Measurements from ENCODE around the gene TTC7B. TPM values are rescaled to one million over a fixed set of nuclear protein-coding genes. Genes with fewer than 3 reads are reported as not detected.

TTC7B gene
- total RNA-seq, 1 experiment from 2014 or later, result 70.6 TPM

- ATAC-seq, result no peak
Measured at GRCh38 chr14:90739318-90740068, 76.7 kb downstream of the TTC7B start.

DNA sequence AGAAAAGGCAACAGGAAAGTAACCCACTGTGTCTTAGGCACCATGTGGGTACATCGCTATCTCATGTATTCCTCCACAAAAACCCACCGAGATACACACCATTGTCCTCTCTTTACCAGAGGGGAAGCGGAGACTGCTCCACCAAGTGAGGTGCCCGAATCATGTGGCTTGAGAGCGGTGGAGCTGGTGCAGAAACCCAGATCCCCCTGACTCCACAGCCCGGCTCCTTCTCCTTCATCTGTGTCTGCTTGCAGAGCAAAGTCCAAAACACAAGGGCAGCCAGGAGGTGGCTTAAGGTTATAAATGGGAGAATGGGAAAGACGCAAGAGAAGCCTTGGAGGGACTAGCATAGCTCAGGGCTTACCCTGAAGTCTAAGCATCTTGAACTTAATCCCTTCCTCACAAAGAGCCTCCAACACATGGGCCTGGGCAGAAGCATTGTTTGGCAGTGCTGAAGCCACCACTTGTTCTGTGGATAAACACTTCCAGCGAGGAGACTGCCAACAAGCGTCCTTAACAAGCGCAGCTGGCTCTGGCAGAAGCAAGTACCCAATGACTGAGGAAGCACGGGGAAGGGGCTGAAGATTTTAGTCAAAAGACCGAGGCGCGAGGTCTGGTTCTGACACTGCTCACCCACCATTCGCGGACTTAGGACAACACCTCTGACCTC, 83.0 kb downstream of the TTC7B start:
- RAD21 ChIA-PET (ENCODE audit: low non-redundant PET in 1 of 2, low total read pairs in 2 of 2, uncharacterized antibody in 2 of 2, unreplicated experiment in 2 of 2), result no interaction called here
- CTCF ChIA-PET, result no interaction called here
- H3K79me2 ChIP-seq (ENCODE audit: insufficient read depth, low read length), result no peaks in the 10 kb centered on the region
- POLR2A ChIA-PET, result no interaction called here
- DNase-seq (ENCODE audit: low read depth, low spot score) (no peak), ATAC-seq (no peak)
- H3K4me3 ChIP-seq (replicated peaks in 1 of 2; ENCODE audit: low read depth in 1 of 2, low read length in 2 of 2), result no peak overlapping the region
- BruUV-seq (replicated peaks), result no TSS peak
- intact Hi-C loops (cut with micrococcal nuclease), result no loop called here
- no peak overlapping the region for H3K4me2 ChIP-seq (ENCODE audit: low read length)
- no peak overlapping the region for H3K27ac ChIP-seq (ENCODE audit: low read depth, low read length)
- H3K9ac ChIP-seq (ENCODE audit: low read length), result no peak overlapping the region
- H3K36me3 ChIP-seq (ENCODE audit: control insufficient read depth in 1 of 2, insufficient read depth in 2 of 2, low read length in 2 of 2), result no peaks in the 10 kb centered on the region
- no peaks in the 10 kb centered on the region for H3K27me3 ChIP-seq (ENCODE audit: insufficient read depth, low read length)
- TF ChIP-seq, protein P1, sequence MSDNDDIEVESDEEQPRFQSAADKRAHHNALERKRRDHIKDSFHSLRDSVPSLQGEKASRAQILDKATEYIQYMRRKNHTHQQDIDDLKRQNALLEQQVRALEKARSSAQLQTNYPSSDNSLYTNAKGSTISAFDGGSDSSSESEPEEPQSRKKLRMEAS (IDR thresholded peaks at IDR 0.05), result no peak
- TF ChIP-seq ZBTB33 (IDR thresholded peaks at IDR 0.05; ENCODE audit: extremely low read depth, insufficient replicate concordance, low read length) (no peak), POLR2AphosphoS5 (IDR thresholded peaks at IDR 0.05; ENCODE audit: low read depth, low read length) (no peak)
- TF ChIP-seq, protein P2, sequence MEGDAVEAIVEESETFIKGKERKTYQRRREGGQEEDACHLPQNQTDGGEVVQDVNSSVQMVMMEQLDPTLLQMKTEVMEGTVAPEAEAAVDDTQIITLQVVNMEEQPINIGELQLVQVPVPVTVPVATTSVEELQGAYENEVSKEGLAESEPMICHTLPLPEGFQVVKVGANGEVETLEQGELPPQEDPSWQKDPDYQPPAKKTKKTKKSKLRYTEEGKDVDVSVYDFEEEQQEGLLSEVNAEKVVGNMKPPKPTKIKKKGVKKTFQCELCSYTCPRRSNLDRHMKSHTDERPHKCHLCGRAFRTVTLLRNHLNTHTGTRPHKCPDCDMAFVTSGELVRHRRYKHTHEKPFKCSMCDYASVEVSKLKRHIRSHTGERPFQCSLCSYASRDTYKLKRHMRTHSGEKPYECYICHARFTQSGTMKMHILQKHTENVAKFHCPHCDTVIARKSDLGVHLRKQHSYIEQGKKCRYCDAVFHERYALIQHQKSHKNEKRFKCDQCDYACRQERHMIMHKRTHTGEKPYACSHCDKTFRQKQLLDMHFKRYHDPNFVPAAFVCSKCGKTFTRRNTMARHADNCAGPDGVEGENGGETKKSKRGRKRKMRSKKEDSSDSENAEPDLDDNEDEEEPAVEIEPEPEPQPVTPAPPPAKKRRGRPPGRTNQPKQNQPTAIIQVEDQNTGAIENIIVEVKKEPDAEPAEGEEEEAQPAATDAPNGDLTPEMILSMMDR (IDR thresholded peaks at IDR 0.05 in 2 of 3, conservative IDR thresholded peaks at IDR 0.05 in 1 of 3; ENCODE audit: borderline replicate concordance in 1 of 3, insufficient read depth in 1 of 3, low read depth in 2 of 3, low read length in 2 of 3), result no peak
- no peaks in the 10 kb centered on the region for H4K20me1 ChIP-seq (ENCODE audit: insufficient read depth)
- no peaks in the 10 kb centered on the region for H3K9me2 ChIP-seq (ENCODE audit: insufficient read depth)
- no peak overlapping the region for H2AFZ ChIP-seq (ENCODE audit: low read depth, low read length, poor library complexity, severe bottlenecking)
- no peaks in the 10 kb centered on the region for H3K9me3 ChIP-seq (ENCODE audit: control insufficient read depth in 1 of 2, insufficient read depth in 1 of 2, low read depth in 1 of 2, low read length in 2 of 2)
- H3K4me1 ChIP-seq (ENCODE audit: control insufficient read depth in 1 of 2, insufficient read depth in 2 of 2, low read length in 2 of 2), result no peaks in the 10 kb centered on the region

More at GRCh38 chr14:90739318-90740068, 76.7 kb downstream of the TTC7B start:
- Histone ChIP-seq H3K36me3 (ENCODE audit: control insufficient read depth in 1 of 2, insufficient read depth in 2 of 2, low read length in 2 of 2) (no peaks in the 10 kb centered on the region), H3K27me3 (ENCODE audit: insufficient read depth, low read length) (no peaks in the 10 kb centered on the region), H3K4me2 (ENCODE audit: low read length) (no peak overlapping the region), H3K4me1 (ENCODE audit: control insufficient read depth in 1 of 2, insufficient read depth in 2 of 2, low read length in 2 of 2) (no peaks in the 10 kb centered on the region), H3K9me2 (ENCODE audit: insufficient read depth) (no peaks in the 10 kb centered on the region), H3K4me3 (replicated peaks in 1 of 2; ENCODE audit: low read depth in 1 of 2, low read length in 2 of 2) (no peak overlapping the region), H4K20me1 (ENCODE audit: insufficient read depth) (no peaks in the 10 kb centered on the region), H3K79me2 (ENCODE audit: insufficient read depth, low read length) (no peaks in the 10 kb centered on the region), H2AFZ (ENCODE audit: low read depth, low read length, poor library complexity, severe bottlenecking) (no peak overlapping the region), H3K9me3 (ENCODE audit: control insufficient read depth in 1 of 2, insufficient read depth in 1 of 2, low read depth in 1 of 2, low read length in 2 of 2) (no peaks in the 10 kb centered on the region), H3K9ac (ENCODE audit: low read length) (no peak overlapping the region), H3K27ac (ENCODE audit: low read depth, low read length) (no peak overlapping the region)
- intact Hi-C loops (cut with micrococcal nuclease), result no loop called here
- DNase-seq (ENCODE audit: low read depth, low spot score), result no peak
- ChIA-PET RAD21 (ENCODE audit: low non-redundant PET in 1 of 2, low total read pairs in 2 of 2, uncharacterized antibody in 2 of 2, unreplicated experiment in 2 of 2) (no interaction called here), POLR2A (no interaction called here), CTCF (no interaction called here)
- TF ChIP-seq POLR2AphosphoS5 (IDR thresholded peaks at IDR 0.05; ENCODE audit: low read depth, low read length), result no peak
- BruUV-seq (replicated peaks), result no TSS peak
